GM12872 (cell line): ENCODE measurements around the gene PRKRIP1.

ENCODE experiments used
- CTCF ChIP-seq: IDR thresholded peaks from 3 replicates; pipeline ENCODE4 v1.5.1; 2011; ENCODE audit warnings: low read depth, mild to moderate bottlenecking, low read length, moderate library complexity; ENCODE audit not compliant: insufficient read depth

PRKRIP1 gene

GRCh38 chr7:102454468-102454867, 58.3 kb downstream of the PRKRIP1 start:
- TF ChIP-seq CTCF: no peak

- no peak for TF ChIP-seq CTCF
Measured at GRCh38 chr7:102455596-102455995, 59.4 kb downstream of the PRKRIP1 start.

DNA sequence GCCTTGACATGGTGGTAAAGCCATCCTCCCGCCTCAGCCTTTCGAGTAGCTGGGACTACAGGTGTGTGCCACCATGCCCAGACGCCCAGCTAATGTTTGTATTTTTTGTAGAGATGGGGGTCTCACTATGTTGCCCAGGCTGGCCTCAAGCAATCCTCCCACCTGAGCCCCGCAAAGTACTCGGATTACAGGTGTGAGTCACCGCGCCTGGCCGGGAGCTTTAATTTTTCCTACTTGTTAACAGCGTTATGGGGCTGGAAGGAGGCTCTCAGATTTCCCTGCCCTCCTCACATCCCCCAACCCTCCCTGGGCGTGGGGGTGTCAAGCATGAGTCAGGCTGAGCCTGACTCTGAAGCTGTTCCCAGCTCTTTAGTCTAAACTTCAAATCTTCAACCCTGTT, 60.2 kb downstream of the PRKRIP1 start:
- TF ChIP-seq CTCF: no peak

DNA sequence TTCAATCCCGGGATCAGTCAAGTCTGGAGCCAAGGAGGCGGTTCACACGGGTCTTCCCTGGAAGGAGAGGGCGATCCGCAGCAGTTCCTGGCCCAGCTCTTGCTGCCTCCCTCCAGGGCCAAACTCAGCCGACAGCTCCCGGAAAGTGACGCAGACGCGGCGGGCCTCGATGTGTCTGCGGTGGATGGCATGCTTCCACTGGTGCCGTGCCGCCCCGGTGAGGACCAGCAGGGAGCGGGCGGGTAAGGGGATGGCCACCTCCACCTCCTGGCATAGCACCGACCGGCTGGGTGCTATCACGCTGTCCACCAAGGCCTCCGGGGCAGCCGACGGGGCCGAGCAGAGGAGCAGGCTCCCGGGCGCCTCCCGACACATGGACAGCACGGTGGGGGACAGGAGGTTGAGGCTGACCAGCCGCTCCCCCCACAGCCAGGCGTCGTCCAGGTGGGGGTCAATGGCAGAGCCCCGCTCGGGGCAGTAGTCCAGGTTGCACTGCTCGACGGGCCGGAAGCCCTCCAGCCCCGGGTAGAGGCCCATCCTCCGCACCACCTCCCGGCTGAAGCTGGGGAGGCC, 61.3 kb downstream of the PRKRIP1 start:
- TF ChIP-seq CTCF: no peak

GRCh38 chr7:102459221-102459844, 63.2 kb downstream of the PRKRIP1 start:
- no peak for TF ChIP-seq CTCF

GRCh38 chr7:102460467-102460866, 64.3 kb downstream of the PRKRIP1 start:
- no peak for TF ChIP-seq CTCF

DNA sequence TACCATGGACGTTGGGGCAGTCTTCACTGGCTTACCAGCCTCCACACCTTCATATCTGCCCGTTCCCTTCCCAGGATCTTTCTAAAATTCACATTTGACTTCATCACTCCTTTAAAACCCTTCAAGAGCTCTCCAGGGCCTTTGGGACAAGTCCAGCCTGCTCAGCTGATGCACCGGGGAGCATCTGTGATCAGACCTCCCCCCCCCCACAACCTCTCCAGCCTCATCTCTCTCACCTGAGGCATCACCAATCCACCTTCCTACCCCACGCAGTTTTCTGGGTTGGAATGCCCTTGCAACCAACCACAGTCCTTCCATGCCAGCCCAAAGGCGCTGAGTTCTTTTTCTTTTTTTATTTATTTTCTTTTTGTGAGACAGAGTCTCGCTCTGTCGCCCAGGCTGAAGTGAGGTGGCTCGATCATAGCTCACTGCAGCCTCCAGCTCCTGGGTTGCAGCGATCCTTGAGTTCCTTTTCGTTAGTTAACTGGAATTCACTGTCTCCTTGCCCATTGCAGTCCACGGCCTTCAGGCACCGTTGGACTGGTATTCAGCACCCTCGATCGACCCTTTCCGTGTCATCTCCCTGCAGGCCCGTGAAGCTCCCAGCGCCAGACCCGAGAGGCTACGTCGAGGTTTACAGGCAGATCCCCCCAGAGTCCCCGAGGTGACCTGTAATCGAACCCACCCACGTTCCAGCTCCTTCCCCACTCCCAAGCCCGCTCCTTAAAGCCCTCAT, 67.8 kb downstream of the PRKRIP1 start:
- TF ChIP-seq CTCF: no peak
